ENCODE measurements around the gene TRIM46.
"Not testable (repeated sequence)": the region's sequence is repeated elsewhere in the genome, so short reads cannot be mapped to it uniquely, and the experiment has no call there.

TRIM46 gene

GRCh38 chr1:155188268-155188667 lies 14.6 kb downstream of the TRIM46 start:
- Histone ChIP-seq H3K27me3 (ENCODE audit: insufficient read depth, low read depth) (no peaks in the 10 kb centered on the region), H4K20me1 (ENCODE audit: insufficient read depth) (no peaks in the 10 kb centered on the region), H3K79me2 (ENCODE audit: insufficient read depth, low read depth) (no peaks in the 10 kb centered on the region), H3K9ac (no peak overlapping the region), H2AFZ (ENCODE audit: low read depth) (no peak overlapping the region), H3K4me3 (IDR thresholded peaks at IDR 0.05; ENCODE audit: insufficient read depth, low read depth, low read length) (no peak overlapping the region), H3K27ac (no peak overlapping the region), H3K4me1 (ENCODE audit: low read depth, poor library complexity, severe bottlenecking) (peaks cover 10% of the 10 kb centered on the region), H3K36me3 (ENCODE audit: insufficient read depth) (no peaks in the 10 kb centered on the region), H3K4me2 (no peak overlapping the region)
- TF ChIP-seq, protein P1, sequence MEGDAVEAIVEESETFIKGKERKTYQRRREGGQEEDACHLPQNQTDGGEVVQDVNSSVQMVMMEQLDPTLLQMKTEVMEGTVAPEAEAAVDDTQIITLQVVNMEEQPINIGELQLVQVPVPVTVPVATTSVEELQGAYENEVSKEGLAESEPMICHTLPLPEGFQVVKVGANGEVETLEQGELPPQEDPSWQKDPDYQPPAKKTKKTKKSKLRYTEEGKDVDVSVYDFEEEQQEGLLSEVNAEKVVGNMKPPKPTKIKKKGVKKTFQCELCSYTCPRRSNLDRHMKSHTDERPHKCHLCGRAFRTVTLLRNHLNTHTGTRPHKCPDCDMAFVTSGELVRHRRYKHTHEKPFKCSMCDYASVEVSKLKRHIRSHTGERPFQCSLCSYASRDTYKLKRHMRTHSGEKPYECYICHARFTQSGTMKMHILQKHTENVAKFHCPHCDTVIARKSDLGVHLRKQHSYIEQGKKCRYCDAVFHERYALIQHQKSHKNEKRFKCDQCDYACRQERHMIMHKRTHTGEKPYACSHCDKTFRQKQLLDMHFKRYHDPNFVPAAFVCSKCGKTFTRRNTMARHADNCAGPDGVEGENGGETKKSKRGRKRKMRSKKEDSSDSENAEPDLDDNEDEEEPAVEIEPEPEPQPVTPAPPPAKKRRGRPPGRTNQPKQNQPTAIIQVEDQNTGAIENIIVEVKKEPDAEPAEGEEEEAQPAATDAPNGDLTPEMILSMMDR (conservative IDR thresholded peaks at IDR 0.05; ENCODE audit: low read depth, low read length) = no peak

DNA sequence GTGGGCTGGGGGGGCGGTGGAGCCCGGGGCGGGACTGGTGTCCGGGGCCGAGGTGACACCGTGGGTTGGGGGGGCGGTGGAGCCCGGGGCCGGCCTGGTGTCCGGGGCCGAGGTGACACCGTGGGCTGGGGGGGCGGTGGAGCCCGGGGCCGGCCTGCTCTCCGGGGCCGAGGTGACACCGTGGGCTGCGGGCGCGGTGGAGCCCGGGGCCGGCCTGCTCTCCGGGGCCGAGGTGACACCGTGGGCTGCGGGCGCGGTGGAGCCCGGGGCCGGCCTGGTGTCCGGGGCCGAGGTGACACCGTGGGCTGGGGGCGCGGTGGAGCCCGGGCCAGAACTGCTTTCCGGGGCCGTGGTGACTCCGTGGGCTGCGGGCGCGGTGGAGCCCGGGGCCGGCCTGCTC lies 16.3 kb downstream of the TRIM46 start:
- H4K20me1 ChIP-seq (ENCODE audit: insufficient read depth) = not testable (repeated sequence)

DNA sequence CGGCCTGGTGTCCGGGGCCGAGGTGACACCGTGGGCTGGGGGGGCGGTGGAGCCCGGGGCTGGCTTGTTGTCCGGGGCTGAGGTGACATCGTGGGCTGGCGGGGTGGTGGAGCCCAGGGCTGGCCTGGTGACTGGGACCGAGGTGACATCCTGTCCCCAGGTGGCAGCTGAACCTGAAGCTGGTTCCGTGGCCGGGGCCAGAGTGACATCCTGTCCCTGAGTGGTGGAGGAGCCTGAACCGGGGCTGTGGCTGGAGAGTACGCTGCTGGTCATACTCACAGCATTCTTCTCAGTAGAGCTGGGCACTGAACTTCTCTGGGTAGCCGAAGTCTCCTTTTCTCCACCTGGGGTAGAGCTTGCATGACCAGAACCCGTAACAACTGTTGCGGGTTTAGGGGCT lies 18.3 kb downstream of the TRIM46 start:
- no peak overlapping the region for H3K27ac ChIP-seq

More for the DNA sequence above, 16.3 kb downstream of the TRIM46 start:
- not testable (repeated sequence) for H3K27ac ChIP-seq; H3K4me3 ChIP-seq (IDR thresholded peaks at IDR 0.05; ENCODE audit: insufficient read depth, low read depth, low read length); H3K27me3 ChIP-seq (ENCODE audit: insufficient read depth, low read depth); H2AFZ ChIP-seq (ENCODE audit: low read depth); H3K36me3 ChIP-seq (ENCODE audit: insufficient read depth); H3K79me2 ChIP-seq (ENCODE audit: insufficient read depth, low read depth); H3K4me2 ChIP-seq; H3K9ac ChIP-seq
- H3K4me1 ChIP-seq (ENCODE audit: low read depth, poor library complexity, severe bottlenecking) = peaks cover 21% of the 10 kb centered on the region

DNA sequence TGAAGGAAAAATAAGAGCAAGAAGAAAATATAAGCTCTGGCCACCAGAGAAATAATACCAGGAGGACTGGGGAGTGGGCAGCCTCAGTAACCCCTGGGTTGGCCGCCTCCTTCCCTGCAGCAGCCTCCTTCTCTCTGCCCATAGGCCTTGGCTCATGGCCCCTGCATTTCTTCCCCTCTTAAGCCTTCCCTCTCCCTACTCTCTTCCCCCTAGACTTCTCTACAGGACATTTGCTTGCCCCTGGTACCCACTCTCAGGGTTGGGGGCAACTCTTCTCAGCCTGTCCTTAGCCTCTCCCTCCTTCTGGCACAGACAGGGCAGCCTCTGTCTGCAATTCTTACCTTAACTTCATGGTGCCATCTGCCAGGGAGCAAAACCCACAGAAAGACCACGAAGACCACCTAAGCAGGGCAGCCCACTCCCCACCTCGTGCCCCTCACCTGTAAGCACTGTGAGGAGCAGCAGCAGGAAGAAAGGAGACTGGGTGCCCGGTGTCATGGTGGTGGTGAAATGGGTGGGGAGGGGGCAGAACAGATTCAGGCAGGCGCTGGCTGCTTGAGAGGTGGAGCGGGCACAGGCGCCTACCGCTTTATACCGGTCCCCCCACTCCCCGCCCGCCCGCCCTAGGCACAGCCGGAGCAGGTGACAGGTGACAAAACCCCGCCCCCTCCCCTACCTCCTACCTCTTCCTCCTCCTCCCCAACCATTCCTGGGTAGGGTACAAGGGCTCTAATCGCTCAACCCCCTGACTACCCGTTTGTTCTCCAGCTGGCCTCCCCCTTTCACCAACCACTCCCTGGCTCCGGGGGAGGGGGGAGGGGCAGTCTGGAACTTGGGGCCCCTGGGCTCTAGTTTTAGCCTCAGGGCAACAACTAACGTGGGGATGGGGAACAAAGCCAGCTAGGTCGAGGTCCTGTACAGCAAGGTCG lies 19.0 kb downstream of the TRIM46 start:
- H4K20me1 ChIP-seq (ENCODE audit: insufficient read depth) = no peaks in the 10 kb centered on the region
- peak overlapping the region; percentile 82 for H3K27ac ChIP-seq
- peak overlapping the region; percentile 93 for H2AFZ ChIP-seq (ENCODE audit: low read depth)
- H3K9ac ChIP-seq = peak overlapping the region; percentile 89
- H3K79me2 ChIP-seq (ENCODE audit: insufficient read depth, low read depth) = no peaks in the 10 kb centered on the region
- TF ChIP-seq, protein P1 (conservative IDR thresholded peaks at IDR 0.05; ENCODE audit: low read depth, low read length) = no peak
- 0 out of 2 replicates have a peak, but pooled peaks cover 4% of the 10 kb centered on the region for H3K27me3 ChIP-seq (ENCODE audit: insufficient read depth, low read depth)
- peak overlapping the region; percentile 95 for H3K4me2 ChIP-seq
- peaks cover 26% of the 10 kb centered on the region for H3K4me1 ChIP-seq (ENCODE audit: low read depth, poor library complexity, severe bottlenecking)
- H3K4me3 ChIP-seq (IDR thresholded peaks at IDR 0.05; ENCODE audit: insufficient read depth, low read depth, low read length) = peak overlapping the region; percentile 98
- H3K36me3 ChIP-seq (ENCODE audit: insufficient read depth) = no peaks in the 10 kb centered on the region

More for the DNA sequence above, 18.3 kb downstream of the TRIM46 start:
- H3K9ac ChIP-seq = no peak overlapping the region
- no peak overlapping the region for H3K4me3 ChIP-seq (IDR thresholded peaks at IDR 0.05; ENCODE audit: insufficient read depth, low read depth, low read length)
- H3K36me3 ChIP-seq (ENCODE audit: insufficient read depth) = no peaks in the 10 kb centered on the region
- H3K4me2 ChIP-seq = no peak overlapping the region
- H3K4me1 ChIP-seq (ENCODE audit: low read depth, poor library complexity, severe bottlenecking) = peaks cover 26% of the 10 kb centered on the region
- no peak overlapping the region for H2AFZ ChIP-seq (ENCODE audit: low read depth)
- H3K27me3 ChIP-seq (ENCODE audit: insufficient read depth, low read depth) = 0 out of 2 replicates have a peak, but pooled peaks cover 4% of the 10 kb centered on the region
- no peaks in the 10 kb centered on the region for H3K79me2 ChIP-seq (ENCODE audit: insufficient read depth, low read depth)
- TF ChIP-seq, protein P1 (conservative IDR thresholded peaks at IDR 0.05; ENCODE audit: low read depth, low read length) = no peak
- no peaks in the 10 kb centered on the region for H4K20me1 ChIP-seq (ENCODE audit: insufficient read depth)
